ENCODE data around the gene DMXL1.

DNA sequence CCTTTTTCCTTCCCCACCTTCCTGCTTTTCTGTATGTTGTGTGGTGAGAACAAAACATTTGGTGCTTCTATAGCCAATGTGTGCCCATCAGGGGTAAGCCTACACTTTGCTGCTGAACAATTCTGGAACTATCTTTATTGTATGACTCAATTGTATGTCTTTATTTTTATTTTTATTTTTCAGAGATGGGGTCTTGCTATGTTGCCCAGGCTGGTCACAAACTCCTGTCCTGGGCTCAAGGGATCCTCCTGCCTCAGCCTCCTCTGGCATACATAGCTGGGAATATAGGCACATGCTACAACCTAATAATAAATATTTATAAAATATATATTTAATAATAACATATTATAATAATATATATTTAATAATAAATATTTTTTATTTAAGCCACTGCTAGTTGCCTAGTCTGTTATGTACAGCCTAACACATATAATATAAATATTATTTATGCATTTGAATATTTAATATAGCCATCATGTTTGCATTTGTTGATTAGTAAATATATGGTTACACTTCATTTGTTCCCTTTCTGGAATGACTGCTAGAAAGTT is 11.8 kb upstream of the DMXL1 start:
- TF ChIP-seq EZH2 (IDR thresholded peaks at IDR 0.05; ENCODE audit: borderline replicate concordance, low read length): no peak
- TF ChIP-seq, protein P1, sequence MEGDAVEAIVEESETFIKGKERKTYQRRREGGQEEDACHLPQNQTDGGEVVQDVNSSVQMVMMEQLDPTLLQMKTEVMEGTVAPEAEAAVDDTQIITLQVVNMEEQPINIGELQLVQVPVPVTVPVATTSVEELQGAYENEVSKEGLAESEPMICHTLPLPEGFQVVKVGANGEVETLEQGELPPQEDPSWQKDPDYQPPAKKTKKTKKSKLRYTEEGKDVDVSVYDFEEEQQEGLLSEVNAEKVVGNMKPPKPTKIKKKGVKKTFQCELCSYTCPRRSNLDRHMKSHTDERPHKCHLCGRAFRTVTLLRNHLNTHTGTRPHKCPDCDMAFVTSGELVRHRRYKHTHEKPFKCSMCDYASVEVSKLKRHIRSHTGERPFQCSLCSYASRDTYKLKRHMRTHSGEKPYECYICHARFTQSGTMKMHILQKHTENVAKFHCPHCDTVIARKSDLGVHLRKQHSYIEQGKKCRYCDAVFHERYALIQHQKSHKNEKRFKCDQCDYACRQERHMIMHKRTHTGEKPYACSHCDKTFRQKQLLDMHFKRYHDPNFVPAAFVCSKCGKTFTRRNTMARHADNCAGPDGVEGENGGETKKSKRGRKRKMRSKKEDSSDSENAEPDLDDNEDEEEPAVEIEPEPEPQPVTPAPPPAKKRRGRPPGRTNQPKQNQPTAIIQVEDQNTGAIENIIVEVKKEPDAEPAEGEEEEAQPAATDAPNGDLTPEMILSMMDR (IDR thresholded peaks at IDR 0.05; ENCODE audit: low read length): no peak
